Loucy (cell line): ENCODE results near the gene SH3BP5.

ENCODE experiments used
- H2AFZ ChIP-seq: fragments of 200-600 bp; sonication (generic); 2 replicates; pipeline ENCODE4 v1.6.0; 2016; ENCODE audit warnings: antibody characterized with exemption, mild to moderate bottlenecking, low read length, moderate library complexity
- H3F3A ChIP-seq: fragments of 200-600 bp; 2 replicates; pipeline ENCODE4 v1.6.0; 2016; ENCODE audit warnings: antibody characterized with exemption, low read depth, mild to moderate bottlenecking
- H3K27me3 ChIP-seq: fragments of 200-600 bp; sonication (generic); 2 replicates; pipeline ENCODE4 v1.6.1; 2014; ENCODE audit warnings: low read length, mild to moderate bottlenecking; ENCODE audit not compliant: insufficient read depth, poor library complexity, severe bottlenecking
- H3K36me3 ChIP-seq: fragments of 200-600 bp; sonication (generic); 2 replicates; pipeline ENCODE4 v1.6.1; 2016; ENCODE audit warnings: low read length; ENCODE audit not compliant: insufficient read depth
- H3K4me1 ChIP-seq: fragments of 200-600 bp; sonication (generic); 2 replicates; pipeline ENCODE4 v1.5.1; 2014; ENCODE audit warnings: low read length, mild to moderate bottlenecking; ENCODE audit not compliant: insufficient read depth, poor library complexity, severe bottlenecking
- H3K4me2 ChIP-seq: fragments of 200-600 bp; sonication (generic); 2 replicates; pipeline ENCODE4 v1.6.0; 2014; ENCODE audit warnings: antibody characterized with exemption, low read length, low read depth, mild to moderate bottlenecking; ENCODE audit not compliant: poor library complexity, severe bottlenecking
- H3K4me3 ChIP-seq: fragments of 200-600 bp; sonication (generic); 2 replicates; pipeline ENCODE4 v1.5.1; 2014; ENCODE audit warnings: low read length, mild to moderate bottlenecking, mixed read lengths; ENCODE audit not compliant: poor library complexity, severe bottlenecking
- H3K79me2 ChIP-seq: fragments of 200-600 bp; sonication (generic); 2 replicates; pipeline ENCODE4 v1.6.1; 2014; ENCODE audit warnings: low read length; ENCODE audit not compliant: insufficient read depth
- H3K9ac ChIP-seq: fragments of 200-600 bp; sonication (generic); 2 replicates; pipeline ENCODE4 v1.6.0; 2014; ENCODE audit warnings: mild to moderate bottlenecking, low read depth, low read length, moderate library complexity; ENCODE audit not compliant: poor library complexity, severe bottlenecking
- H3K9me2 ChIP-seq: fragments of 200-600 bp; sonication (generic); replicated peaks from 2 replicates; pipeline ENCODE4 v1.6.1; 2016; ENCODE audit warnings: low read depth, low read length, mixed read lengths
- H3K9me3 ChIP-seq: fragments of 200-600 bp; sonication (generic); 2 replicates; pipeline ENCODE4 v1.6.1; 2014; ENCODE audit warnings: mild to moderate bottlenecking, antibody characterized with exemption, low read length, low read depth; ENCODE audit not compliant: insufficient read depth
- H4K20me1 ChIP-seq: fragments of 200-600 bp; sonication (generic); 2 replicates; pipeline ENCODE4 v1.6.0; 2014; ENCODE audit warnings: antibody characterized with exemption, low read length, mild to moderate bottlenecking; ENCODE audit not compliant: insufficient read depth, poor library complexity, severe bottlenecking
- CTCF ChIP-seq: fragments of 200-600 bp; sonication (generic); conservative IDR thresholded peaks from 2 replicates; pipeline ENCODE4 v1.5.1; 2014; ENCODE audit warnings: mild to moderate bottlenecking, antibody characterized with exemption, low read length
- EZH2phosphoT487 ChIP-seq: fragments of 200-600 bp; IDR thresholded peaks from 2 replicates; pipeline ENCODE4 v1.6.1; 2018; ENCODE audit warnings: antibody characterized with exemption, mild to moderate bottlenecking, moderate library complexity, borderline replicate concordance

Gene SH3BP5

GRCh38 chr3:15315003-15315402 is 17.4 kb downstream of the SH3BP5 start:
- Histone ChIP-seq H3K79me2 (peaks cover 63% of the 10 kb centered on the region; the same call in 1 of the 2 replicates), H3K27me3 (no peaks in the 10 kb centered on the region), H4K20me1 (no peaks in the 10 kb centered on the region), H3K4me3 (no peak overlapping the region), H3K9me3 (no peaks in the 10 kb centered on the region), H3K4me2 (peak overlapping the region; percentile 48), H3K4me1 (peaks cover 78% of the 10 kb centered on the region), H2AFZ (no peak overlapping the region), H3F3A (no peaks in the 10 kb centered on the region), H3K9me2 (no peaks in the 10 kb centered on the region), H3K36me3 (no peaks in the 10 kb centered on the region), H3K9ac (peak overlapping the region; percentile 62)
- no peak for TF ChIP-seq EZH2phosphoT487
- no peak for TF ChIP-seq CTCF

GRCh38 chr3:15314276-15314675 is 18.1 kb downstream of the SH3BP5 start:
- Histone ChIP-seq H3K9ac (peak overlapping the region; percentile 62), H2AFZ (no peak overlapping the region), H3K9me3 (no peaks in the 10 kb centered on the region), H3F3A (no peaks in the 10 kb centered on the region), H3K4me2 (peak overlapping the region; percentile 48), H3K36me3 (no peaks in the 10 kb centered on the region), H3K79me2 (peaks cover 65% of the 10 kb centered on the region; the same call in 1 of the 2 replicates), H3K4me3 (no peak overlapping the region), H3K27me3 (no peaks in the 10 kb centered on the region), H4K20me1 (no peaks in the 10 kb centered on the region), H3K4me1 (peaks cover 79% of the 10 kb centered on the region), H3K9me2 (no peaks in the 10 kb centered on the region)
- TF ChIP-seq CTCF (no peak), EZH2phosphoT487 (no peak)

- Histone ChIP-seq H3K4me1 (peaks cover 83% of the 10 kb centered on the region), H3K4me2 (peak overlapping the region; percentile 30)
Observed at GRCh38 chr3:15313461-15313860, 18.9 kb downstream of the SH3BP5 start.

More at GRCh38 chr3:15313461-15313860, 18.9 kb downstream of the SH3BP5 start:
- no peak for TF ChIP-seq CTCF
- no peak for TF ChIP-seq EZH2phosphoT487
- Histone ChIP-seq H3K36me3 (no peaks in the 10 kb centered on the region), H4K20me1 (no peaks in the 10 kb centered on the region), H2AFZ (no peak overlapping the region), H3K9me3 (no peaks in the 10 kb centered on the region), H3F3A (no peaks in the 10 kb centered on the region), H3K4me3 (no peak overlapping the region), H3K9ac (peak overlapping the region; percentile 19), H3K79me2 (peaks cover 63% of the 10 kb centered on the region; the same call in 1 of the 2 replicates), H3K9me2 (no peaks in the 10 kb centered on the region), H3K27me3 (no peaks in the 10 kb centered on the region)
